ENCODE measurements around the gene UBAC2.

DNA sequence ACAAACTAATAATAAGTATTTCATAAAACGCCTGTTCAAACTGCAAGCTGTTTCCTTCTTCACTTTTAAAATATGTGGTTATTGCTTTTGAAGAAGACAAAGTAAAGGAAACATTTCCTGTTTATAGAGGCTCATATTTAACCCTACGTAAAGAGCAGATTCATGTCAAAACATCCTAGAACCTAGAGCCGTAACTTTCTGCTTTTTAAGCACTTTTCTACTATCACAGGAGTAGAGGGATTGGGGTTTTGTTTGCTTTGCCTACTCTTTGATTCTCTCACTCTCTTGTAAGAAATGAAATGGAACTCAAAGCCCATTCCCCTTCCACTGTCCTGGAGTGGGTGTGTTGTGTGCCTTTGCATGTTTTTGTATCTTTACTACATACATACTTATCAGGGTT, 160.5 kb downstream of the UBAC2 start:
- TF ChIP-seq, protein P1, sequence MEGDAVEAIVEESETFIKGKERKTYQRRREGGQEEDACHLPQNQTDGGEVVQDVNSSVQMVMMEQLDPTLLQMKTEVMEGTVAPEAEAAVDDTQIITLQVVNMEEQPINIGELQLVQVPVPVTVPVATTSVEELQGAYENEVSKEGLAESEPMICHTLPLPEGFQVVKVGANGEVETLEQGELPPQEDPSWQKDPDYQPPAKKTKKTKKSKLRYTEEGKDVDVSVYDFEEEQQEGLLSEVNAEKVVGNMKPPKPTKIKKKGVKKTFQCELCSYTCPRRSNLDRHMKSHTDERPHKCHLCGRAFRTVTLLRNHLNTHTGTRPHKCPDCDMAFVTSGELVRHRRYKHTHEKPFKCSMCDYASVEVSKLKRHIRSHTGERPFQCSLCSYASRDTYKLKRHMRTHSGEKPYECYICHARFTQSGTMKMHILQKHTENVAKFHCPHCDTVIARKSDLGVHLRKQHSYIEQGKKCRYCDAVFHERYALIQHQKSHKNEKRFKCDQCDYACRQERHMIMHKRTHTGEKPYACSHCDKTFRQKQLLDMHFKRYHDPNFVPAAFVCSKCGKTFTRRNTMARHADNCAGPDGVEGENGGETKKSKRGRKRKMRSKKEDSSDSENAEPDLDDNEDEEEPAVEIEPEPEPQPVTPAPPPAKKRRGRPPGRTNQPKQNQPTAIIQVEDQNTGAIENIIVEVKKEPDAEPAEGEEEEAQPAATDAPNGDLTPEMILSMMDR (IDR thresholded peaks at IDR 0.05), result no peak
- no peak for TF ChIP-seq POLR2AphosphoS5 (IDR thresholded peaks at IDR 0.05)
- TF ChIP-seq POLR2A (IDR thresholded peaks at IDR 0.05), result no peak
- no peak for TF ChIP-seq EP300 (IDR thresholded peaks at IDR 0.05)

Data from suprapubic skin (tissue), 4 donors.